Choroid plexus epithelial cell (primary cell): Measurements from ENCODE around the gene RIMS3.

Source experiments
- DNase-seq: peaks from one replicate; pipeline ENCODE4 v3.0.0-alpha.2; 2010; ENCODE audit warnings: low read depth
- H3K4me3 ChIP-seq: 2 replicates; pipeline ENCODE4 v1.5.1; 2011; ENCODE audit warnings: low read depth, mild to moderate bottlenecking, control low read depth, low read length, moderate library complexity
- CTCF ChIP-seq: conservative IDR thresholded peaks from 2 replicates; pipeline ENCODE4 v1.5.1; 2011; ENCODE audit warnings: low read depth, mild to moderate bottlenecking, control low read depth, inconsistent platforms, low read length, moderate library complexity

Gene RIMS3

GRCh38 chr1:40665335-40666171 lies at the start of gene RIMS3:
Gene RIMS3, minus strand, starts transcription at chr1:40665682. Its CDS starts 23,757 bp downstream, at chr1:40641925.
- TF ChIP-seq CTCF = no peak
- peak; percentile 42 for DNase-seq
- peak within 1 kb of the TSS; percentile 48 for H3K4me3 ChIP-seq

- no peak for TF ChIP-seq CTCF
- DNase-seq = no peak
- no peak overlapping the region for H3K4me3 ChIP-seq
Measured at GRCh38 chr1:40712997-40713396, 47.5 kb upstream of the RIMS3 start.

GRCh38 chr1:40712405-40712944 lies 47.0 kb upstream of the RIMS3 start:
- TF ChIP-seq CTCF = no peak
- H3K4me3 ChIP-seq = no peak overlapping the region
- DNase-seq = no peak

GRCh38 chr1:40711465-40712404 lies 46.3 kb upstream of the RIMS3 start:
- DNase-seq = peak; percentile 76
- H3K4me3 ChIP-seq = no peak overlapping the region

GRCh38 chr1:40710581-40711315 lies 45.3 kb upstream of the RIMS3 start:
- peak overlapping the region; percentile 79 for H3K4me3 ChIP-seq

More at GRCh38 chr1:40711465-40712404, 46.3 kb upstream of the RIMS3 start:
- TF ChIP-seq CTCF = no peak

More at GRCh38 chr1:40710581-40711315, 45.3 kb upstream of the RIMS3 start:
- no peak for DNase-seq
- TF ChIP-seq CTCF = no peak
